WTC11 (cell line): ENCODE measurements around the gene CDC20. TPM values are rescaled to one million over a fixed set of nuclear protein-coding genes. Genes with fewer than 3 reads are reported as not detected.
"Not testable (repeated sequence)": the region's sequence is repeated elsewhere in the genome, so short reads cannot be mapped to it uniquely, and the experiment has no call there.

ENCODE experiments used
- ATAC-seq: fragments of 200-7000 bp; cut with Tn5 transposase; 2 replicates; pipeline ENCODE4 v1.10.0; 2021; ENCODE audit warnings: mild to moderate bottlenecking, moderate library complexity
- CTCF ChIA-PET: fragments of 300-600 bp; sonication (Branson Sonifier 250); formaldehyde crosslinking; loops from one replicate; lab custom pipeline; 2021; ENCODE audit warnings: antibody characterized with exemption; lab: Charles Lee
- POLR2A ChIA-PET: fragments of 350-600 bp; sonication (Branson Sonifier 250); formaldehyde crosslinking; loops from one replicate; lab custom pipeline; 2021; ENCODE audit warnings: antibody characterized with exemption; lab: Charles Lee
- DNase-seq: peaks from one replicate; pipeline ENCODE4 v3.0.0; 2021; ENCODE audit warnings: low spot score
- H3K27ac Mint-ChIP-seq: 2 replicates; pipeline ENCODE4 v1.8.0; 2021; ENCODE audit warnings: mixed read lengths
- H3K27me3 Mint-ChIP-seq: 2 replicates; pipeline ENCODE4 v1.8.0; 2021; ENCODE audit warnings: low read depth, mild to moderate bottlenecking, moderate library complexity, mixed read lengths
- H3K36me3 Mint-ChIP-seq: 2 replicates; pipeline ENCODE4 v1.8.0; 2021; ENCODE audit warnings: mixed read lengths
- H3K4me1 Mint-ChIP-seq: 2 replicates; pipeline ENCODE4 v1.8.0; 2022; ENCODE audit warnings: mixed read lengths
- H3K4me3 Mint-ChIP-seq: 2 replicates; pipeline ENCODE4 v1.8.0; 2021; ENCODE audit warnings: mild to moderate bottlenecking, moderate library complexity, mixed read lengths
- H3K9me3 Mint-ChIP-seq: 2 replicates; pipeline ENCODE4 v1.8.0; 2021; ENCODE audit warnings: mixed read lengths
- ESRRA ChIP-seq: sonication (generic); formaldehyde crosslinking; IDR thresholded peaks from 2 replicates; pipeline ENCODE4 v1.8.1; 2022; ENCODE audit warnings: mild to moderate bottlenecking, missing genetic modification reagents, borderline replicate concordance
- GRHL2 ChIP-seq: fragments of 250-450 bp; sonication (Bioruptor Pico); IDR thresholded peaks from 2 replicates; pipeline ENCODE4 v1.8.0; 2022; ENCODE audit warnings: mild to moderate bottlenecking, moderate library complexity; ENCODE audit not compliant: insufficient replicate concordance, severe bottlenecking
- HMGA2 ChIP-seq: fragments of 250-450 bp; sonication (Bioruptor Pico); IDR thresholded peaks from 2 replicates; pipeline ENCODE4 v1.4.0; 2021; ENCODE audit warnings: mild to moderate bottlenecking, moderate library complexity
- IRF2 ChIP-seq: sonication (generic); formaldehyde crosslinking; IDR thresholded peaks from 2 replicates; pipeline ENCODE4 v1.8.0; 2022; ENCODE audit warnings: low read depth, missing genetic modification reagents, borderline replicate concordance
- JUN ChIP-seq: sonication (generic); formaldehyde crosslinking; IDR thresholded peaks from 2 replicates; pipeline ENCODE4 v1.8.0; 2023; ENCODE audit warnings: mild to moderate bottlenecking, missing genetic modification reagents
- KAT7 ChIP-seq: sonication (generic); formaldehyde crosslinking; IDR thresholded peaks from 2 replicates; pipeline ENCODE4 v1.8.1; 2023; ENCODE audit warnings: missing genetic modification reagents, mild to moderate bottlenecking, borderline replicate concordance
- NFE2L1 ChIP-seq: sonication (generic); formaldehyde crosslinking; IDR thresholded peaks from 2 replicates; pipeline ENCODE4 v1.8.1; 2023; ENCODE audit warnings: missing genetic modification reagents
- NFYB ChIP-seq: sonication (generic); formaldehyde crosslinking; conservative IDR thresholded peaks from 2 replicates; pipeline ENCODE4 v1.8.0; 2022; ENCODE audit warnings: low read depth, missing genetic modification reagents
- SOX15 ChIP-seq: fragments of 250-450 bp; sonication (Bioruptor Pico); IDR thresholded peaks from 2 replicates; pipeline ENCODE4 v1.9.0; 2021; ENCODE audit warnings: mild to moderate bottlenecking
- TCF7 ChIP-seq: sonication (generic); formaldehyde crosslinking; IDR thresholded peaks from 2 replicates; pipeline ENCODE4 v1.8.0; 2022; ENCODE audit warnings: mild to moderate bottlenecking, low read depth, missing genetic modification reagents, moderate library complexity
- USF2 ChIP-seq: sonication (generic); formaldehyde crosslinking; IDR thresholded peaks from 2 replicates; pipeline ENCODE4 v1.8.1; 2023; ENCODE audit warnings: mild to moderate bottlenecking, missing genetic modification reagents, moderate library complexity
- ZNF121 ChIP-seq: sonication (generic); formaldehyde crosslinking; IDR thresholded peaks from 2 replicates; pipeline ENCODE4 v1.8.0; 2023; ENCODE audit warnings: missing genetic modification reagents
- total RNA-seq: library from RNA; stranded (reverse); gene quantifications from 3 replicates; pipeline ENCODE4 v1.2.3, GENCODE V29; 2021
- TF ChIP-seq, protein P1 (sequence below): sonication (generic); formaldehyde crosslinking; IDR thresholded peaks from 2 replicates; pipeline ENCODE4 v1.8.0; 2022; ENCODE audit warnings: mild to moderate bottlenecking, missing genetic modification reagents
- TF ChIP-seq, protein P2 (sequence below): fragments of 250-450 bp; sonication (Bioruptor Pico); IDR thresholded peaks from 2 replicates; pipeline ENCODE4 v1.8.0; 2021; ENCODE audit warnings: mild to moderate bottlenecking
- TF ChIP-seq, protein P3 (sequence below): sonication (generic); formaldehyde crosslinking; IDR thresholded peaks from 2 replicates; pipeline ENCODE4 v1.8.0; 2022; ENCODE audit warnings: mild to moderate bottlenecking, missing genetic modification reagents
- TF ChIP-seq, protein P4 (sequence below): sonication (generic); formaldehyde crosslinking; IDR thresholded peaks from 2 replicates; pipeline ENCODE4 v1.8.0; 2023; ENCODE audit warnings: mild to moderate bottlenecking, missing genetic modification reagents
- TF ChIP-seq, protein P5 (sequence below): sonication (generic); formaldehyde crosslinking; IDR thresholded peaks from 2 replicates; pipeline ENCODE4 v1.8.1; 2023; ENCODE audit warnings: mild to moderate bottlenecking, moderate library complexity, missing genetic modification reagents

CDC20 gene
- total RNA-seq, 1 experiment from 2014 or later: 280 TPM

DNA sequence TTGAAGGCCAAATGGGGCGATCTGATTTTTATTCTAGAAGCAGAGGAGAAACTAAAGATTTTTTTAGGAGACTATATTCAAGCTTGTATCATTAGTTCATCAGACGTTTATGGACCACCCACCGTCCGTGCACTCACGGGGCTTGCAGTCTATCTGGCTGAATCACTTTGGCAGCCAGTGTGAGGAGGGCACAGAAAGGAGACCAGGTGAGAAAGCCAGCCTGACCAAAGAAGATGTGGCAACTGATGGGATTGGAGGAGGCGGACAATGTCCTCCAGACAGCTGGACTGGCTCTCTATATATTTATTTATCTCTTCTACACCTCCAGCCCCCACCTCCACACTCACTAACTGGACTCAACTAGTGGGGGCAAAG, 9.9 kb downstream of the CDC20 start:
- Mint-ChIP-seq H3K27ac (peak overlapping the region; percentile 97), H3K4me3 (peak overlapping the region; percentile 81), H3K9me3 (no peaks in the 10 kb centered on the region), H3K4me1 (peaks cover 23% of the 10 kb centered on the region), H3K36me3 (peaks cover 14% of the 10 kb centered on the region), H3K27me3 (no peaks in the 10 kb centered on the region)
- no peak for DNase-seq
- ChIA-PET POLR2A (interaction anchor here (1.0 to 2.1 kb wide), 3 partner anchors 10 to 98 kb away, joined by 5 to 17 read pairs (median 5); partner anchors contain the start of genes CDC20, MED8, SZT2 and TMEM125), CTCF (interaction anchor here (1.3 to 2.5 kb wide), 5 partner anchors 11 to 83 kb away, joined by 4 to 23 read pairs (median 7); partner anchors contain the start of genes C1orf210, CDC20, MED8 and SZT2)
- TF ChIP-seq KAT7 (no peak), IRF2 (CRISPR knock-in tag) (no peak), NFYB (CRISPR knock-in tag) (no peak), USF2 (CRISPR knock-in tag) (no peak), NFE2L1 (CRISPR knock-in tag) (no peak), ESRRA (CRISPR knock-in tag) (no peak), GRHL2 (CRISPR knock-in tag) (no peak), HMGA2 (no peak), TCF7 (CRISPR knock-in tag) (no peak), JUN (no peak), SOX15 (CRISPR knock-in tag) (no peak)
- TF ChIP-seq, protein P1, sequence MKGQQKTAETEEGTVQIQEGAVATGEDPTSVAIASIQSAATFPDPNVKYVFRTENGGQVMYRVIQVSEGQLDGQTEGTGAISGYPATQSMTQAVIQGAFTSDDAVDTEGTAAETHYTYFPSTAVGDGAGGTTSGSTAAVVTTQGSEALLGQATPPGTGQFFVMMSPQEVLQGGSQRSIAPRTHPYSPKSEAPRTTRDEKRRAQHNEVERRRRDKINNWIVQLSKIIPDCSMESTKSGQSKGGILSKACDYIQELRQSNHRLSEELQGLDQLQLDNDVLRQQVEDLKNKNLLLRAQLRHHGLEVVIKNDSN (CRISPR knock-in tag): no peak
- TF ChIP-seq, protein P2, sequence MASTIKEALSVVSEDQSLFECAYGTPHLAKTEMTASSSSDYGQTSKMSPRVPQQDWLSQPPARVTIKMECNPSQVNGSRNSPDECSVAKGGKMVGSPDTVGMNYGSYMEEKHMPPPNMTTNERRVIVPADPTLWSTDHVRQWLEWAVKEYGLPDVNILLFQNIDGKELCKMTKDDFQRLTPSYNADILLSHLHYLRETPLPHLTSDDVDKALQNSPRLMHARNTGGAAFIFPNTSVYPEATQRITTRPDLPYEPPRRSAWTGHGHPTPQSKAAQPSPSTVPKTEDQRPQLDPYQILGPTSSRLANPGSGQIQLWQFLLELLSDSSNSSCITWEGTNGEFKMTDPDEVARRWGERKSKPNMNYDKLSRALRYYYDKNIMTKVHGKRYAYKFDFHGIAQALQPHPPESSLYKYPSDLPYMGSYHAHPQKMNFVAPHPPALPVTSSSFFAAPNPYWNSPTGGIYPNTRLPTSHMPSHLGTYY: no peak
- TF ChIP-seq, protein P3, sequence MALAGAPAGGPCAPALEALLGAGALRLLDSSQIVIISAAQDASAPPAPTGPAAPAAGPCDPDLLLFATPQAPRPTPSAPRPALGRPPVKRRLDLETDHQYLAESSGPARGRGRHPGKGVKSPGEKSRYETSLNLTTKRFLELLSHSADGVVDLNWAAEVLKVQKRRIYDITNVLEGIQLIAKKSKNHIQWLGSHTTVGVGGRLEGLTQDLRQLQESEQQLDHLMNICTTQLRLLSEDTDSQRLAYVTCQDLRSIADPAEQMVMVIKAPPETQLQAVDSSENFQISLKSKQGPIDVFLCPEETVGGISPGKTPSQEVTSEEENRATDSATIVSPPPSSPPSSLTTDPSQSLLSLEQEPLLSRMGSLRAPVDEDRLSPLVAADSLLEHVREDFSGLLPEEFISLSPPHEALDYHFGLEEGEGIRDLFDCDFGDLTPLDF (CRISPR knock-in tag): no peak
- TF ChIP-seq, protein P4, sequence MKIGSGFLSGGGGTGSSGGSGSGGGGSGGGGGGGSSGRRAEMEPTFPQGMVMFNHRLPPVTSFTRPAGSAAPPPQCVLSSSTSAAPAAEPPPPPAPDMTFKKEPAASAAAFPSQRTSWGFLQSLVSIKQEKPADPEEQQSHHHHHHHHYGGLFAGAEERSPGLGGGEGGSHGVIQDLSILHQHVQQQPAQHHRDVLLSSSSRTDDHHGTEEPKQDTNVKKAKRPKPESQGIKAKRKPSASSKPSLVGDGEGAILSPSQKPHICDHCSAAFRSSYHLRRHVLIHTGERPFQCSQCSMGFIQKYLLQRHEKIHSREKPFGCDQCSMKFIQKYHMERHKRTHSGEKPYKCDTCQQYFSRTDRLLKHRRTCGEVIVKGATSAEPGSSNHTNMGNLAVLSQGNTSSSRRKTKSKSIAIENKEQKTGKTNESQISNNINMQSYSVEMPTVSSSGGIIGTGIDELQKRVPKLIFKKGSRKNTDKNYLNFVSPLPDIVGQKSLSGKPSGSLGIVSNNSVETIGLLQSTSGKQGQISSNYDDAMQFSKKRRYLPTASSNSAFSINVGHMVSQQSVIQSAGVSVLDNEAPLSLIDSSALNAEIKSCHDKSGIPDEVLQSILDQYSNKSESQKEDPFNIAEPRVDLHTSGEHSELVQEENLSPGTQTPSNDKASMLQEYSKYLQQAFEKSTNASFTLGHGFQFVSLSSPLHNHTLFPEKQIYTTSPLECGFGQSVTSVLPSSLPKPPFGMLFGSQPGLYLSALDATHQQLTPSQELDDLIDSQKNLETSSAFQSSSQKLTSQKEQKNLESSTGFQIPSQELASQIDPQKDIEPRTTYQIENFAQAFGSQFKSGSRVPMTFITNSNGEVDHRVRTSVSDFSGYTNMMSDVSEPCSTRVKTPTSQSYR (CRISPR knock-in tag): no peak
- TF ChIP-seq, protein P5, sequence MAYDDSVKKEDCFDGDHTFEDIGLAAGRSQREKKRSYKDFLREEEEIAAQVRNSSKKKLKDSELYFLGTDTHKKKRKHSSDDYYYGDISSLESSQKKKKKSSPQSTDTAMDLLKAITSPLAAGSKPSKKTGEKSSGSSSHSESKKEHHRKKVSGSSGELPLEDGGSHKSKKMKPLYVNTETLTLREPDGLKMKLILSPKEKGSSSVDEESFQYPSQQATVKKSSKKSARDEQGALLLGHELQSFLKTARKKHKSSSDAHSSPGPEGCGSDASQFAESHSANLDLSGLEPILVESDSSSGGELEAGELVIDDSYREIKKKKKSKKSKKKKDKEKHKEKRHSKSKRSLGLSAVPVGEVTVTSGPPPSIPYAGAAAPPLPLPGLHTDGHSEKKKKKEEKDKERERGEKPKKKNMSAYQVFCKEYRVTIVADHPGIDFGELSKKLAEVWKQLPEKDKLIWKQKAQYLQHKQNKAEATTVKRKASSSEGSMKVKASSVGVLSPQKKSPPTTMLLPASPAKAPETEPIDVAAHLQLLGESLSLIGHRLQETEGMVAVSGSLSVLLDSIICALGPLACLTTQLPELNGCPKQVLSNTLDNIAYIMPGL (CRISPR knock-in tag): no peak
- ATAC-seq: no peak

DNA sequence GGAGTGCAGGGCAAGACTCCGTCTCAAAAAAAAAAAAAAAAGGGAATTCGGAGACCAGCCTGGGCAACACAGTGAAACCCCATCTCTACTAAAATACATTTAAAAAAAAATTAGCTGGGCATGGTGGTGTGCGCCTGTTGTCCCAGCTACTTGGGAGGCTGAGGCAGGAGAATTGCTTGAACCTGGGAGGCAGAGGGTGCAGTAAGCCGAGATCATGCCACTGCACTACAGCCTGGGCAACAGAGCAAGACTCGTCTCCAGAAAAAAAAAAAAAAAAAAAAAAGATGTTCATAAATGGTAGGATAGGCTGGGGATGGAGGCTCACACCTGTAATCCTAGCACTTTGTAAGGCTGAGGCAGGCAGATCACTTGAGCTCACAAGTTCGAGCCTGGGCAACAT, 11.0 kb downstream of the CDC20 start:
- not testable (repeated sequence) for H3K36me3 Mint-ChIP-seq, DNase-seq
- POLR2A ChIA-PET: interaction anchor here (0.7 kb wide), 1 partner anchor 11 kb away, joined by 5 read pairs; the partner anchor contains the start of gene CDC20
- peak; percentile 70 for TF ChIP-seq ZNF121 (CRISPR knock-in tag)
- TF ChIP-seq, all 79 proteins: peak for 1; not testable (repeated sequence) for 78
- H3K27ac Mint-ChIP-seq, H3K9me3 Mint-ChIP-seq, H3K4me3 Mint-ChIP-seq, ATAC-seq, H3K27me3 Mint-ChIP-seq: not testable (repeated sequence)
- H3K4me1 Mint-ChIP-seq: peaks cover 23% of the 10 kb centered on the region
- CTCF ChIA-PET: interaction anchor here (0.6 kb wide), 1 partner anchor 29 kb away, joined by 3 read pairs; no protein-coding TSS in a partner anchor
